H1 (cell line): ENCODE data around the gene MMD. TPM values are rescaled to one million over a fixed set of nuclear protein-coding genes. Genes with fewer than 3 reads are reported as not detected.

Experiments
- CTCF ChIA-PET: fragments of 300-600 bp; sonication (Branson Sonifier 250); formaldehyde crosslinking; loops from one replicate; lab custom pipeline; 2021; ENCODE audit not compliant: partially characterized antibody; lab: Charles Lee
- POLR2A ChIA-PET: fragments of 300-600 bp; sonication (Branson Sonifier 250); formaldehyde crosslinking; loops from one replicate; lab custom pipeline; 2021; ENCODE audit warnings: inconsistent platforms; ENCODE audit not compliant: partially characterized antibody; lab: Charles Lee
- DNase-seq, 2 experiments: peaks; one replicate each; pipeline versions ENCODE4 v3.0.0 to v3.0.0-alpha.2; 2010 to 2022; ENCODE audit warnings: low spot score in 2 of 2, low read depth in 1 of 2, mixed read lengths in 1 of 2
- FAIRE-seq: peaks from 2 replicates; lab custom pipeline; 2011; peaks lifted over from hg19 to GRCh38; lab: Jason Lieb, UNC
- H2AFZ ChIP-seq: 2 replicates; pipeline ENCODE4 v1.8.1; 2012; ENCODE audit warnings: low read length, inconsistent platforms
- H2AK5ac ChIP-seq: 2 replicates; pipeline ENCODE4 v1.6.1; 2013; ENCODE audit warnings: low read depth, low read length
- H2BK120ac ChIP-seq: replicated peaks from 2 replicates; pipeline ENCODE3; 2013; ENCODE audit warnings: low read depth, low read length, inconsistent platforms
- H2BK12ac ChIP-seq: 2 replicates; pipeline ENCODE4 v1.6.1; 2013; ENCODE audit warnings: low read depth, low read length
- H2BK15ac ChIP-seq: 2 replicates; pipeline ENCODE4 v1.6.1; 2013; ENCODE audit warnings: low read length
- H2BK20ac ChIP-seq: 2 replicates; pipeline ENCODE4 v1.6.1; 2013; ENCODE audit warnings: low read length
- H2BK5ac ChIP-seq: 2 replicates; pipeline ENCODE4 v1.6.1; 2013; ENCODE audit warnings: low read depth, low read length
- H3K14ac ChIP-seq: 2 replicates; pipeline ENCODE4 v1.6.1; 2013; ENCODE audit warnings: inconsistent platforms; ENCODE audit not compliant: insufficient read length
- H3K18ac ChIP-seq: 2 replicates; pipeline ENCODE4 v1.6.1; 2013; ENCODE audit warnings: low read length; ENCODE audit errors: extremely low read depth
- H3K23ac ChIP-seq: 2 replicates; pipeline ENCODE4 v1.6.1; 2013; ENCODE audit warnings: inconsistent platforms; ENCODE audit not compliant: insufficient read length
- H3K23me2 ChIP-seq: 2 replicates; pipeline ENCODE4 v1.6.1; 2013; ENCODE audit warnings: low read depth, low read length
- H3K27ac ChIP-seq: 2 replicates; pipeline ENCODE4 v1.6.1; 2011; ENCODE audit warnings: low read depth, low read length, inconsistent platforms
- H3K27me3 ChIP-seq, 4 experiments: replicated peaks in 1 of 4; 1 replicate in 1 of 4; 2 replicates in 3 of 4; pipeline versions ENCODE4 v1.6.1 to v1.8.1; 2011 to 2013; ENCODE audit warnings: low read length in 3 of 4, mild to moderate bottlenecking in 3 of 4, inconsistent platforms in 2 of 4, mixed read lengths in 2 of 4, moderate library complexity in 1 of 4; ENCODE audit not compliant: control insufficient read depth in 3 of 4, insufficient read depth in 3 of 4; ENCODE audit errors: extremely low read depth in 1 of 4
- H3K36me3 ChIP-seq, 4 experiments: 2 replicates each; pipeline versions ENCODE4 v1.6.1 to v1.8.1; 2011 to 2013; ENCODE audit warnings: mild to moderate bottlenecking in 4 of 4, low read length in 3 of 4, moderate library complexity in 2 of 4, control low read depth in 1 of 4, inconsistent platforms in 1 of 4; ENCODE audit not compliant: insufficient read depth in 4 of 4, control insufficient read depth in 2 of 4
- H3K4ac ChIP-seq: replicated peaks from 2 replicates; pipeline ENCODE3; 2013; ENCODE audit warnings: low read length, low read depth, mixed read lengths, inconsistent platforms; ENCODE audit not compliant: insufficient read length
- H3K4me1 ChIP-seq, 4 experiments: replicated peaks in 1 of 4; 1 replicate in 1 of 4; 2 replicates in 3 of 4; pipeline versions ENCODE4 v1.6.1 to v1.8.1; 2011 to 2013; ENCODE audit warnings: low read length in 3 of 4, inconsistent platforms in 2 of 4, mixed read lengths in 1 of 4; ENCODE audit not compliant: insufficient read depth in 4 of 4, control insufficient read depth in 3 of 4
- H3K4me2 ChIP-seq, 2 experiments: 2 replicates each; pipeline versions ENCODE4 v1.6.1 to v1.8.1; 2011 to 2013; ENCODE audit warnings: low read depth in 2 of 2, low read length in 2 of 2, control low read depth in 1 of 2, inconsistent platforms in 1 of 2, mild to moderate bottlenecking in 1 of 2; ENCODE audit not compliant: insufficient read depth in 1 of 2
- H3K4me3 ChIP-seq, 4 experiments: fragments of 200-600, 300-600 bp in 1 of 4; sonication (generic), shearing (Covaris generic), sonication (Bioruptor Twin) in 1 of 4; 2 replicates each; pipeline versions ENCODE4 v1.5.1 to v1.8.1; 2011 to 2016; ENCODE audit warnings: low read length in 4 of 4, low read depth in 3 of 4, control low read depth in 2 of 4, inconsistent platforms in 2 of 4, mild to moderate bottlenecking in 2 of 4, mixed read lengths in 1 of 4, moderate library complexity in 1 of 4; ENCODE audit not compliant: insufficient read depth in 2 of 4; ENCODE audit errors: extremely low read depth in 1 of 4
- H3K56ac ChIP-seq: replicated peaks from 2 replicates; pipeline ENCODE3; 2013; ENCODE audit warnings: low read depth, mild to moderate bottlenecking, mixed read lengths, low read length, inconsistent platforms; ENCODE audit not compliant: insufficient read length
- H3K79me1 ChIP-seq: 2 replicates; pipeline ENCODE4 v1.6.1; 2013; ENCODE audit warnings: low read depth, low read length, control low read depth
- H3K79me2 ChIP-seq, 2 experiments: 2 replicates each; pipeline versions ENCODE4 v1.6.1 to v1.8.1; 2012 to 2013; ENCODE audit warnings: low read length in 2 of 2, mild to moderate bottlenecking in 2 of 2, inconsistent platforms in 1 of 2; ENCODE audit not compliant: insufficient read depth in 2 of 2, control insufficient read depth in 1 of 2
- H3K9ac ChIP-seq, 4 experiments: replicated peaks in 1 of 4; 1 replicate in 1 of 4; 2 replicates in 3 of 4; pipeline versions ENCODE4 v1.6.1 to v1.8.1; 2011 to 2013; ENCODE audit warnings: low read depth in 3 of 4, low read length in 3 of 4, control low read depth in 2 of 4, mild to moderate bottlenecking in 2 of 4, moderate library complexity in 2 of 4, inconsistent platforms in 1 of 4; ENCODE audit errors: extremely low read depth in 1 of 4
- H3K9me3 ChIP-seq, 2 experiments: 2 replicates each; pipeline versions ENCODE4 v1.6.1 to v1.8.1; 2012 to 2013; ENCODE audit warnings: mild to moderate bottlenecking in 2 of 2, moderate library complexity in 2 of 2, control low read depth in 1 of 2, inconsistent platforms in 1 of 2, low read depth in 1 of 2, low read length in 1 of 2, mixed read lengths in 1 of 2; ENCODE audit not compliant: insufficient read depth in 2 of 2
- H4K20me1 ChIP-seq, 2 experiments: replicated peaks in 1 of 2; 2 replicates each; pipeline versions ENCODE3 to v1.8.1; 2011 to 2013; ENCODE audit warnings: inconsistent platforms in 2 of 2, low read length in 2 of 2, mild to moderate bottlenecking in 1 of 2; ENCODE audit not compliant: insufficient read depth in 2 of 2, control insufficient read depth in 1 of 2
- H4K5ac ChIP-seq: 2 replicates; pipeline ENCODE4 v1.6.1; 2013; ENCODE audit warnings: low read length, low read depth, mixed read lengths, inconsistent platforms; ENCODE audit not compliant: insufficient read length
- H4K8ac ChIP-seq: 2 replicates; pipeline ENCODE4 v1.8.0; 2013; ENCODE audit warnings: mild to moderate bottlenecking, moderate library complexity, low read length, inconsistent platforms; ENCODE audit not compliant: insufficient read depth; ENCODE audit errors: extremely low read depth
- H4K91ac ChIP-seq: replicated peaks from 2 replicates; pipeline ENCODE3; 2013; ENCODE audit warnings: low read length, mixed read lengths, inconsistent platforms; ENCODE audit not compliant: insufficient read length
- CHD1 ChIP-seq: IDR thresholded peaks from 2 replicates; pipeline ENCODE4 v1.6.1; 2012; ENCODE audit warnings: low read depth, low read length, improper control_type of control experiment
- E2F6 ChIP-seq: IDR thresholded peaks from 2 replicates; pipeline ENCODE4 v1.6.1; 2012; ENCODE audit warnings: inconsistent platforms
- EZH2 ChIP-seq: fragments of 200-600 bp; sonication (generic); IDR thresholded peaks from 2 replicates; pipeline ENCODE4 v1.7.1; 2012; ENCODE audit warnings: low read depth, mild to moderate bottlenecking, moderate library complexity, low read length, inconsistent platforms; ENCODE audit not compliant: severe bottlenecking
- FOSL1 ChIP-seq: IDR thresholded peaks from 2 replicates; pipeline ENCODE4 v1.6.1; 2011; ENCODE audit warnings: mild to moderate bottlenecking, low read depth, low read length, moderate library complexity; ENCODE audit not compliant: insufficient read depth
- JUND ChIP-seq: IDR thresholded peaks from 2 replicates; pipeline ENCODE4 v1.6.1; 2011; ENCODE audit warnings: mild to moderate bottlenecking, improper control_type of control experiment, low read length
- RXRA ChIP-seq: IDR thresholded peaks from 2 replicates; pipeline ENCODE4 v1.6.1; 2011; ENCODE audit warnings: low read depth, mild to moderate bottlenecking, low read length, moderate library complexity; ENCODE audit not compliant: insufficient read depth
- SIX5 ChIP-seq: IDR thresholded peaks from 2 replicates; pipeline ENCODE4 v1.6.1; 2011; ENCODE audit warnings: mild to moderate bottlenecking, low read depth, low read length
- SP1 ChIP-seq: IDR thresholded peaks from 2 replicates; pipeline ENCODE4 v1.6.1; 2011; ENCODE audit warnings: low read depth, low read length
- TBP ChIP-seq: IDR thresholded peaks from 2 replicates; pipeline ENCODE4 v1.6.1; 2011; ENCODE audit warnings: low read depth, low read length, improper control_type of control experiment
- USF2 ChIP-seq: IDR thresholded peaks from 2 replicates; pipeline ENCODE4 v1.6.1; 2011; ENCODE audit warnings: low read length, improper control_type of control experiment
- WGBS, 2 experiments: shearing (Covaris generic) in 1 of 2; methylation state at CpG; one replicate each; pipeline versions ENCODE4 v1.1.6 to v1.1.7; 2013 to 2015; ENCODE audit warnings: low lambda C conversion rate in 2 of 2, mixed read lengths in 2 of 2, inconsistent platforms in 1 of 2, low coverage in 1 of 2, missing lambda C conversion rate in 1 of 2; ENCODE audit not compliant: insufficient replicate concordance in 2 of 2, insufficient coverage in 1 of 2, insufficient read length in 1 of 2; ENCODE audit errors: extremely low coverage in 1 of 2, missing lambda C conversion rate in 1 of 2; 5-methylcytosine and 5-hydroxymethylcytosine counted together
- polyA plus RNA-seq, 7 experiments: library from polyadenylated mRNA; depleted of rRNA in 3 of 7; stranded (reverse) in 5 of 7; unstranded in 2 of 7; fragments of >200 nt in 5 of 7; fragments of 200-250 nt in 2 of 7; gene quantifications; 1 replicate in 5 of 7; 2 replicates in 1 of 7; 4 replicates in 1 of 7; pipeline versions ENCODE4 v1.2.1 to v1.2.3, GENCODE V29; 2011 to 2013; ENCODE audit warnings: missing spikeins in 2 of 7, mixed read lengths in 2 of 7
- total RNA-seq: library from RNA; stranded (reverse); fragmentation: NEBNext Ultra II Directional; extraction: Animal tissue kit (Norgen Biotek cat#: 25700); gene quantifications from 2 replicates; pipeline ENCODE4 v1.2.1, GENCODE V29; 2021

MMD gene
- total and polyA plus RNA-seq, 2 of the 8 experiments (the other 6 are each of a cell fraction or from before 2014, with no cell fraction given): 28.2 to 37.8 TPM

- Histone ChIP-seq H3K23me2 (no peaks in the 10 kb centered on the region), H3K9ac (no peak overlapping the region), H2BK12ac (no peak overlapping the region), H3K14ac (no peak overlapping the region), H2BK5ac (no peak overlapping the region), H3K27me3 (no peaks in the 10 kb centered on the region), H2BK15ac (no peak overlapping the region), H4K5ac (no peak overlapping the region), H2AK5ac (no peak overlapping the region), H3K56ac (no peak overlapping the region), H4K8ac (no peak overlapping the region), H3K4me2 (no peak overlapping the region), H2BK20ac (no peak overlapping the region), H3K4ac (no peak overlapping the region), H3K79me2 (no peaks in the 10 kb centered on the region), H3K4me3 (no peak overlapping the region), H4K20me1 (no peaks in the 10 kb centered on the region), H3K79me1 (no peaks in the 10 kb centered on the region), H3K27ac (no peak overlapping the region), H4K91ac (no peak overlapping the region), H2BK120ac (no peak overlapping the region), H3K4me1 (peaks cover 1 to 9% (median 4%) of the 10 kb centered on the region in 4 experiments; a peak in 4 of 7 replicates), H3K36me3 (no peaks in the 10 kb centered on the region), H2AFZ (0 out of 2 replicates have a peak overlapping the region, but pooled peaks have one; percentile 32), H3K9me3 (no peaks in the 10 kb centered on the region), H3K18ac (no peak overlapping the region), H3K23ac (no peak overlapping the region)
- FAIRE-seq: no peak
- no peak for TF ChIP-seq JUND
- no peak for TF ChIP-seq USF2
- TF ChIP-seq RXRA: no peak
- TF ChIP-seq SIX5: no peak
- no peak for TF ChIP-seq E2F6
- no peak for TF ChIP-seq TBP
- no peak for TF ChIP-seq FOSL1
- TF ChIP-seq SP1: no peak
- no peak for TF ChIP-seq CHD1
- TF ChIP-seq EZH2: no peak
- WGBS, 2 experiments: 94% methylated on average over 18 of the region's 22 CpGs; no CpG with 5 or more reads in 1 of the 2 experiments
- ChIA-PET POLR2A (no interaction called here), CTCF (interaction anchor here (1.6 kb wide), 1 partner anchor 56 kb away, joined by 5 read pairs; no protein-coding TSS in a partner anchor)
- no peak for DNase-seq
Observed at GRCh38 chr17:55458287-55458900, 36.8 kb upstream of the MMD start.
